Gastroesophageal sphincter (tissue), 4 donors: Measurements from ENCODE around the gene KLHL29. TPM values are rescaled to one million over a fixed set of nuclear protein-coding genes. Genes with fewer than 3 reads are reported as not detected.

Experiments used
- ATAC-seq: fragments of 150-250 bp; one replicate; pipeline ENCODE4 v1.9.1; 2016; ENCODE audit warnings: mild to moderate bottlenecking, moderate library complexity
- H3K27ac ChIP-seq, 4 donors: fragments of 200-600 bp; sonication (generic) in 3 of 4; 1 replicate in 3 of 4; 2 replicates in 1 of 4; pipeline ENCODE4 v1.5.1; 2016 to 2019
- H3K27me3 ChIP-seq: fragments of 200-600 bp; sonication (generic); one replicate; pipeline ENCODE4 v1.5.1; 2019
- H3K36me3 ChIP-seq, 2 donors: fragments of 200-600 bp; sonication (generic); one replicate each; pipeline ENCODE4 v1.5.1; 2019; ENCODE audit warnings: control low read depth in 1 of 2
- H3K4me1 ChIP-seq, 3 donors: fragments of 200-600 bp; sonication (generic); 1 replicate in 2 of 3; 2 replicates in 1 of 3; pipeline ENCODE4 v1.5.1; 2016 to 2019; ENCODE audit warnings: control low read depth in 2 of 3
- H3K4me3 ChIP-seq, 2 donors: fragments of 200-600 bp; sonication (generic); one replicate each; pipeline ENCODE4 v1.5.1; 2019; ENCODE audit warnings: mild to moderate bottlenecking in 1 of 2, moderate library complexity in 1 of 2
- H3K9me3 ChIP-seq, 3 donors: fragments of 200-600 bp; sonication (generic); one replicate each; pipeline ENCODE4 v1.5.1; 2017 to 2019; ENCODE audit warnings: control low read depth in 2 of 3
- EP300 ChIP-seq: sonication (generic); formaldehyde crosslinking; IDR thresholded peaks from one replicate; pipeline ENCODE4 v1.6.1; 2017; ENCODE audit warnings: antibody characterized with exemption, mild to moderate bottlenecking
- POLR2A ChIP-seq, 2 donors: fragments of 450-650 bp; IDR thresholded peaks; one replicate each; pipeline ENCODE4 v1.6.1; 2017; ENCODE audit warnings: antibody characterized with exemption in 2 of 2, mild to moderate bottlenecking in 2 of 2, moderate library complexity in 1 of 2
- POLR2AphosphoS5 ChIP-seq: sonication (generic); formaldehyde crosslinking; IDR thresholded peaks from one replicate; pipeline ENCODE4 v1.6.1; 2017; ENCODE audit warnings: antibody characterized with exemption
- WGBS, 2 donors: methylation state at CpG; one replicate each; pipeline ENCODE4 v1.1.5; 2018; ENCODE audit warnings: low coverage in 1 of 2; 5-methylcytosine and 5-hydroxymethylcytosine counted together
- total RNA-seq, 4 donors: library from RNA; depleted of rRNA; stranded (reverse); fragments of >200 nt; gene quantifications; one replicate each; pipeline ENCODE4 v1.1.0, GENCODE V29; 2016
- TF ChIP-seq, protein P1 (sequence below), 4 experiments: fragments of 200-600 bp in 2 of 4; fragments of 450-650 bp in 2 of 4; sonication (generic) in 1 of 4; IDR thresholded peaks; one replicate each; pipeline ENCODE4 v1.5.1; 2017 to 2019; ENCODE audit warnings: antibody characterized with exemption in 4 of 4, mild to moderate bottlenecking in 2 of 4, moderate library complexity in 2 of 4

KLHL29 gene
- total RNA-seq, 4 donors from 2014 or later: 15.2 to 31.5 (median 24.2) TPM

DNA sequence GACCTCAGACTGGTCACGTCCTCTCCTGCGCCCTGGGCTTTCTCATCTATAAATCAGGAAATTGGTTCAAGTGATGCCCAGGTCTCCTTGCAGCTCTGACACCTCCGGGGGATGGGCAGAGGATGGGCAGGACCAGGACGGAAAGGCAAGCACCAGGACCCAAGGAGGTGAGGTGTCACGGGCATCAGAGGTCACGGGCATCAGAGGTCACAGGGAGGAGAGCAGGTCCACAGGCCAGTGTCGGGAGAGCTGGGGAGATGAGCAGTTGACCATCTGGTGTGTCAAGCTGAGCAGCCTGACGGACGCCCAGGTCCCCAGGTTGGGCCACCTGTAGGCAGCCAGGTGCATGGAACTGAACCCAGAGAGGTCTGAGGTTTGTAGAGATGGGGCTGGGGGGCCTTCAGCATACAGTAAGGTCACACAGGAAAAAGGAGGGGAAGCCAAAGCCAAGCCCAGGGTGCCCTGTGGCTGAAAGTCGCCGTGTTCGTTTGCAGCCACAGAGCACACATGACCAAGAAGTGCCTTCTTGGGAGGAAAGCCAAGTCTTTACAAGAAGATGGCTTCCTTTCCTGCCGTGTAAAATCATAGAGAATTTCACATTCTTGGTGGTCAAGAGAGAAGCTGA, 301.5 kb downstream of the KLHL29 start:
- WGBS, 2 donors: 60 to 74% methylated on average over 2 to 6 of the region's 13 CpGs
- H3K4me1 ChIP-seq: peaks cover 0 to 24% (median 0%) of the 10 kb centered on the region in 3 donors
- no peaks in the 10 kb centered on the region for H3K9me3 ChIP-seq
- TF ChIP-seq EP300 (no peak), POLR2AphosphoS5 (no peak), POLR2A (IDR thresholded peaks at IDR 0.05) (no peak)
- TF ChIP-seq, protein P1, sequence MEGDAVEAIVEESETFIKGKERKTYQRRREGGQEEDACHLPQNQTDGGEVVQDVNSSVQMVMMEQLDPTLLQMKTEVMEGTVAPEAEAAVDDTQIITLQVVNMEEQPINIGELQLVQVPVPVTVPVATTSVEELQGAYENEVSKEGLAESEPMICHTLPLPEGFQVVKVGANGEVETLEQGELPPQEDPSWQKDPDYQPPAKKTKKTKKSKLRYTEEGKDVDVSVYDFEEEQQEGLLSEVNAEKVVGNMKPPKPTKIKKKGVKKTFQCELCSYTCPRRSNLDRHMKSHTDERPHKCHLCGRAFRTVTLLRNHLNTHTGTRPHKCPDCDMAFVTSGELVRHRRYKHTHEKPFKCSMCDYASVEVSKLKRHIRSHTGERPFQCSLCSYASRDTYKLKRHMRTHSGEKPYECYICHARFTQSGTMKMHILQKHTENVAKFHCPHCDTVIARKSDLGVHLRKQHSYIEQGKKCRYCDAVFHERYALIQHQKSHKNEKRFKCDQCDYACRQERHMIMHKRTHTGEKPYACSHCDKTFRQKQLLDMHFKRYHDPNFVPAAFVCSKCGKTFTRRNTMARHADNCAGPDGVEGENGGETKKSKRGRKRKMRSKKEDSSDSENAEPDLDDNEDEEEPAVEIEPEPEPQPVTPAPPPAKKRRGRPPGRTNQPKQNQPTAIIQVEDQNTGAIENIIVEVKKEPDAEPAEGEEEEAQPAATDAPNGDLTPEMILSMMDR (IDR thresholded peaks at IDR 0.05): no peak
- H3K4me3 ChIP-seq: no peak overlapping the region
- peaks cover 0 to 50% of the 10 kb centered on the region in 2 donors for H3K36me3 ChIP-seq
- no peak for ATAC-seq
- H3K27ac ChIP-seq: no peak overlapping the region
- no peaks in the 10 kb centered on the region for H3K27me3 ChIP-seq

DNA sequence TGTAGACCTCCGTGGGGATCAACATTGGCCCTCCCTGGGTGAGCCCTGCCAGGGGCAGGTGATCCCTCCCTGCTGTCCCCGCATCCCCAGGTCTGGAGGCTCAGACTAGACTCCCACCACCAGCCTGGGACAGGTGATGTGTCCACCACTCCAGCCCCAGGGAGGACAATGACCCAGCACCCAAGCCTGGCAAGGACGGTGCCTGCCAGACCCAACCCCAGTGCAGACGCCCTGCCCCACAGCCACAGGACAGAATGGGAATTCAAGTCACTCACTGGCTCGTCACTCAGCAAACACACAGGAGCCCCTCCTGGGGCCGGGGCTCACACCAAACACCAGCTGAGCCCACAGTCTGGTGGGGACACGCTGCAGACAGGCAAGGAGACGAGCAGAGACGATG, 302.2 kb downstream of the KLHL29 start:
- no peaks in the 10 kb centered on the region for H3K9me3 ChIP-seq
- H3K27me3 ChIP-seq: no peaks in the 10 kb centered on the region
- no peak overlapping the region for H3K27ac ChIP-seq
- peaks cover 0 to 57% of the 10 kb centered on the region in 2 donors for H3K36me3 ChIP-seq
- H3K4me1 ChIP-seq: peaks cover 0 to 24% (median 0%) of the 10 kb centered on the region in 3 donors
- TF ChIP-seq EP300 (no peak), POLR2A (IDR thresholded peaks at IDR 0.05) (no peak), POLR2AphosphoS5 (no peak)
- TF ChIP-seq, protein P1 (IDR thresholded peaks at IDR 0.05): no peak
- 92 to 100% methylated on average over 1 to 2 of the region's 9 CpGs for WGBS, 2 donors
- no peak overlapping the region for H3K4me3 ChIP-seq
- no peak for ATAC-seq

DNA sequence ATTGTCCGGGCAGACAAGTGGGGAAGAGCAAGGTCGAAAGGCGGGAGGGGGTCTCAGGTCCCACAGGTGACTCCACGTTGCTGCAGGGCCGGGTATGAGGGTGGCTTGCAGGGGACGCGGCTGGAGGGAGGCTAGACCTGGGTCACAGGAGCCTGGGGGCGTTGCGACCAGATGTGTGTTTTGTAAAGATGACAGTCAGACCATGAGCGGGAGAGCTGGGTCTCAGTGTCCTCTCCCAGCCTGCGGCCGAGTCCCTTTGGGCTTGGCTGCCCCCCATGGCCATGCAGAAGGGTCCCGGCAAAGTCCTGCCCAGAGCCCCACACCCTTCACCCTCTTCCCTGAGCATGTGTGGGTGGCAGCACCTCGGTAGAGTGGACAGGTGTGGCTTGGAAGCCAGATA, 302.7 kb downstream of the KLHL29 start:
- ATAC-seq: no peak
- Histone ChIP-seq H3K9me3 (no peaks in the 10 kb centered on the region), H3K36me3 (peaks cover 0 to 62% of the 10 kb centered on the region in 2 donors), H3K4me1 (peaks cover 0 to 24% (median 0%) of the 10 kb centered on the region in 3 donors), H3K27me3 (no peaks in the 10 kb centered on the region), H3K4me3 (no peak overlapping the region), H3K27ac (no peak overlapping the region)
- WGBS, 2 donors: 85 to 91% methylated on average over 6 of the region's 14 CpGs
- no peak for TF ChIP-seq EP300
- TF ChIP-seq, protein P1 (IDR thresholded peaks at IDR 0.05): no peak
- no peak for TF ChIP-seq POLR2A (IDR thresholded peaks at IDR 0.05)
- no peak for TF ChIP-seq POLR2AphosphoS5

DNA sequence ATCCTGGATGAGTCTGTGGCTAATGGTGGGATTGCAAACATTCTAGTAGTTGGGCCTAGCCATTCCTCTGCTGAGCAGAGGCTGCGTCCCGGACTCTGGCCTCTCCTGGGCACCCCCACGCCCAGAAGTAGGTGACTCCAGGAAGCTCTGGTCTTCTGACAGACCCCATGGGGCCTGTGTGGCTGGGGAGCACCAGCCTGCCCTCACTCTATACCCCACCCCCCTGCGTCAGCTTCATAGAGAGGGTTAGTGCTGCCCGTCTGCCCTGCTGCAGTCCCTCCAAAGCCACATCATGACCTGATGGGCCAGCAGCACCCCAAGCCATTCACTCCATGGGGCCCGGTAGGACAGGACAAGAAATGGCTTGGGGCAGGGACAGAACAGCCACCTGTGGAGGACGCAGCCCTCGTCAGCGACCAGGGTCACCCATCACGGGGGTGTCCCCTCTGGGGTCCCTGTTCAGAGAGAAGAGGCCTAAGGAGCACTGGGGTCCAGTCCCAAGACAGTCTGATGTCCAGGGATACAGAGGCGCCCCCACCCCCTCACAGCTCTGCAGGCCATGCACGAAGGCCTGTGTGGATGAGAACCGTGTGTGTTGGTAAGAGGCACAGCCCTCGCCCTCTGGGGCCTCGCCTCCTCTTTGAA, 303.6 kb downstream of the KLHL29 start:
- H3K4me1 ChIP-seq: peaks cover 0 to 21% (median 0%) of the 10 kb centered on the region in 3 donors
- no peaks in the 10 kb centered on the region for H3K27me3 ChIP-seq
- no peak overlapping the region for H3K27ac ChIP-seq
- peaks cover 0 to 71% of the 10 kb centered on the region in 2 donors for H3K36me3 ChIP-seq
- H3K9me3 ChIP-seq: no peaks in the 10 kb centered on the region
- H3K4me3 ChIP-seq: no peak overlapping the region
- TF ChIP-seq POLR2A (IDR thresholded peaks at IDR 0.05): no peak
- TF ChIP-seq, protein P1 (IDR thresholded peaks at IDR 0.05): no peak
- no peak for TF ChIP-seq POLR2AphosphoS5
- TF ChIP-seq EP300: no peak
- 90% methylated on average over 2 of the region's 15 CpGs; no CpG with 5 or more reads in 1 of the 2 donors for WGBS, 2 donors
- ATAC-seq: no peak
